ENCODE measurements around the gene ZFR. TPM values are rescaled to one million over a fixed set of nuclear protein-coding genes. Genes with fewer than 3 reads are reported as not detected.
"Not testable (repeated sequence)": the region's sequence is repeated elsewhere in the genome, so short reads cannot be mapped to it uniquely, and the experiment has no call there.

ZFR gene
- total RNA-seq, 1 donor, result 118 TPM

DNA sequence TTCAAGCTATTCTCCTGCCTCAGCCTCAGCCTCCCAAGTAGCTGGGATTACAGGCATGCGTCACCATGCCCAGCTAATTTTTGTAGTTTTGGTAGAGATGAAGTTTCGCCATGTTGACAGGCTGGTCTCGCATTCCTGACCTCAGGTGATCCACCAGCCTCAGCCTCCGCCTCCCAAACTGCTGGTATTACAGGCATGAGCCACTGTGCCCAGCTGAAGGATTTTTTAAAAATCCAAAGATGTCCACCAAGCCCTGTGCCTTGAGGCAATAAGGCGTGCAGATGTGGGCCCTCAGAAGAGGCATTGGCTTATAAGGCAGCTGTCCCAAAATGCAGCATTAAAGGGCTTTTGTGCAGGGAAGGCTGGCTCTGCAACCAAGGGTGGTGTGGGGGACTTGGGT lies 10.3 kb upstream of the ZFR start:
- DNase-seq (ENCODE audit: low read depth), result no peak
- TF ChIP-seq, protein P1, sequence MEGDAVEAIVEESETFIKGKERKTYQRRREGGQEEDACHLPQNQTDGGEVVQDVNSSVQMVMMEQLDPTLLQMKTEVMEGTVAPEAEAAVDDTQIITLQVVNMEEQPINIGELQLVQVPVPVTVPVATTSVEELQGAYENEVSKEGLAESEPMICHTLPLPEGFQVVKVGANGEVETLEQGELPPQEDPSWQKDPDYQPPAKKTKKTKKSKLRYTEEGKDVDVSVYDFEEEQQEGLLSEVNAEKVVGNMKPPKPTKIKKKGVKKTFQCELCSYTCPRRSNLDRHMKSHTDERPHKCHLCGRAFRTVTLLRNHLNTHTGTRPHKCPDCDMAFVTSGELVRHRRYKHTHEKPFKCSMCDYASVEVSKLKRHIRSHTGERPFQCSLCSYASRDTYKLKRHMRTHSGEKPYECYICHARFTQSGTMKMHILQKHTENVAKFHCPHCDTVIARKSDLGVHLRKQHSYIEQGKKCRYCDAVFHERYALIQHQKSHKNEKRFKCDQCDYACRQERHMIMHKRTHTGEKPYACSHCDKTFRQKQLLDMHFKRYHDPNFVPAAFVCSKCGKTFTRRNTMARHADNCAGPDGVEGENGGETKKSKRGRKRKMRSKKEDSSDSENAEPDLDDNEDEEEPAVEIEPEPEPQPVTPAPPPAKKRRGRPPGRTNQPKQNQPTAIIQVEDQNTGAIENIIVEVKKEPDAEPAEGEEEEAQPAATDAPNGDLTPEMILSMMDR (IDR thresholded peaks at IDR 0.05; ENCODE audit: insufficient read depth, low read length), result no peak

GRCh38 chr5:32453916-32454315 lies 9.4 kb upstream of the ZFR start:
- TF ChIP-seq, protein P1 (IDR thresholded peaks at IDR 0.05; ENCODE audit: insufficient read depth, low read length), result no peak
- no peak for DNase-seq (ENCODE audit: low read depth)
- H3K4me3 ChIP-seq (ENCODE audit: low read depth, low read length), result no peak overlapping the region

More for the DNA sequence above, 10.3 kb upstream of the ZFR start:
- H3K4me3 ChIP-seq (ENCODE audit: low read depth, low read length), result no peak overlapping the region

- DNase-seq (ENCODE audit: low read depth), result peak; percentile 25
- not testable (repeated sequence) for H3K4me3 ChIP-seq (ENCODE audit: low read depth, low read length)
Measured at GRCh38 chr5:32452316-32452715, 7.8 kb upstream of the ZFR start.

DNA sequence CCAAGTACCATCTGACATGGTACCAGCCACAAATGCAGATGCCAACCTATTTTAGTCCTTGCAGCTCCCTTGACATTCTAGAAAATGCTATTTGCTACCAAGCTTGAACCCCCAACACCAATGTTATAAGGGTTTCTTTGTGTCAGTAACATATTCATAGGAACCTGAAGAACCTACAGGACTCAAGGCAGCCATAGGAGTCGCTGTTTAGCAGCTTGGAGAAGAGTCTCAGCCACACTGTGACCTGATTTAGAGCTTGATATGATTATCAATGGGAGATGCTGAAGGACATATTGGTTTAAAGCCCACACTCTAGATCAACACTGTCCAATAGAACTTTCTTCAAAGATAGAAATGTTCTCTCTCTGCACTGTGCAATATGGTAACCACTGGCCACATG lies 6.4 kb upstream of the ZFR start:
- DNase-seq (ENCODE audit: low read depth), result no peak
- TF ChIP-seq, protein P1 (IDR thresholded peaks at IDR 0.05; ENCODE audit: insufficient read depth, low read length), result no peak

DNA sequence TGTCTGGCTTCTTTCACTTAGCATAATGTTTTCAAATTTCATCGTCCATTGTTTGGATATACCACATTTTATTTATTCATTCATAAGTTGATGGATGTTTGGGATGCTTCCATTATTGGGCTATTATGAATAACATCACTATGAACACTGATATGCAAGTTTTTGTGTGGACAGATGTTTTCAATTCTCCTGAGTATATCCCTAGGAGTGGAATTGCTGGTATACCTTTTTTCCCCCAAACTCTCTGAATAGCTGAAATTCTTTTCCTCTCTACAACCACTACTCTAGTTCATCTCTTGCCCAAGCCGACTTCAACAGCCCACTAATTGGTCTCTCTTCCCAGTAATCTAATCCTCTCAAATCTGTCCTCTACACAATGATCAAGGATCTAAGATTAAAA lies 4.7 kb upstream of the ZFR start:
- TF ChIP-seq, protein P1 (IDR thresholded peaks at IDR 0.05; ENCODE audit: insufficient read depth, low read length), result no peak
- H3K4me3 ChIP-seq (ENCODE audit: low read depth, low read length), result no peak overlapping the region
- DNase-seq (ENCODE audit: low read depth), result peak; percentile 64

More for the DNA sequence above, 6.4 kb upstream of the ZFR start:
- H3K4me3 ChIP-seq (ENCODE audit: low read depth, low read length), result no peak overlapping the region

DNA sequence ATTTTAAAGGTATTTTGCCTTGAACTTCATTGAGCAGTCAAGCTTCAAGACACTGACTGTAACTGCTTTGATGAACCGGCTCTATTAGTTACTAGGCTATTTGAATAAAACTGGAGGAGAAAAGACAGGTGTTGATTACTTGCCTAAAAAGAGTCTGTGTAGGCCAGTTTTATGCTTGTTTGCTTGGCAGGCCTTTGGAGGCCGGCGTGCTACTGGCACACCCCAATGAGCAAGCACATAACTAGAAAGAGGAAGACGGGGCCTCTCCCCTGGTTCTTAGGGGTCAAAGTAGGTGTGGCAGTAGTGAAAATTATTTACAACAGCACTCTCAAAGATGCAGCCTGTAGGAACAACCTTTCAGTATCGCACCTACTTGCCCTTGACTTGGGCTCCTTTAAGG lies 2.1 kb upstream of the ZFR start:
- no peak for DNase-seq (ENCODE audit: low read depth)
- H3K4me3 ChIP-seq (ENCODE audit: low read depth, low read length), result no peak overlapping the region
- TF ChIP-seq, protein P1 (IDR thresholded peaks at IDR 0.05; ENCODE audit: insufficient read depth, low read length), result no peak

- no peak overlapping the region for H3K4me3 ChIP-seq (ENCODE audit: low read depth, low read length)
- TF ChIP-seq, protein P1 (IDR thresholded peaks at IDR 0.05; ENCODE audit: insufficient read depth, low read length), result no peak
- DNase-seq (ENCODE audit: low read depth), result no peak
Measured at GRCh38 chr5:32445831-32446614, 1.5 kb upstream of the ZFR start.
